Activated CD8-positive, alpha-beta T cell treated with anti-CD3 and anti-CD28 coated beads for 36 hours (primary cell): ENCODE results near the gene HELZ. TPM values are rescaled to one million over a fixed set of nuclear protein-coding genes. Genes with fewer than 3 reads are reported as not detected.

Experiments used
- ATAC-seq: fragments of 200-7000 bp; cut with Tn5 transposase; one replicate; pipeline ENCODE4 v1.10.0; 2021; ENCODE audit warnings: mild to moderate bottlenecking, moderate library complexity
- CTCF ChIA-PET: fragments of 350-600 bp; sonication (Branson Sonifier 250); formaldehyde crosslinking; loops from one replicate; lab custom pipeline; 2021; ENCODE audit warnings: antibody characterized with exemption; lab: Charles Lee
- POLR2A ChIA-PET: fragments of 350-600 bp; sonication (Branson Sonifier 250); formaldehyde crosslinking; loops from one replicate; lab custom pipeline; 2021; ENCODE audit warnings: antibody characterized with exemption; lab: Charles Lee
- DNase-seq: peaks from one replicate; pipeline ENCODE4 v3.0.0-alpha.2; 2020
- H3K27ac Mint-ChIP-seq: one replicate; pipeline ENCODE4 v1.8.0; 2021; ENCODE audit warnings: mild to moderate bottlenecking, mixed read lengths
- H3K27me3 Mint-ChIP-seq: one replicate; pipeline ENCODE4 v1.8.0; 2021; ENCODE audit warnings: mixed read lengths
- H3K36me3 Mint-ChIP-seq: one replicate; pipeline ENCODE4 v1.8.0; 2021; ENCODE audit warnings: low read depth, mixed read lengths
- H3K4me1 Mint-ChIP-seq: one replicate; pipeline ENCODE4 v1.8.0; 2021; ENCODE audit warnings: low read depth, mixed read lengths
- H3K4me3 Mint-ChIP-seq: one replicate; pipeline ENCODE4 v1.8.0; 2021; ENCODE audit warnings: mild to moderate bottlenecking, moderate library complexity, mixed read lengths
- H3K9me3 Mint-ChIP-seq: one replicate; pipeline ENCODE4 v1.8.0; 2021; ENCODE audit warnings: mixed read lengths
- CTCF ChIP-seq: fragments of 200-600 bp; IDR thresholded peaks from one replicate; pipeline ENCODE4 v1.8.0; 2022; ENCODE audit warnings: antibody characterized with exemption, mild to moderate bottlenecking
- intact Hi-C: fragments of 100-400 bp; cut with micrococcal nuclease; formaldehyde crosslinking; loops from one replicate; pipeline ENCODE4 v1.10.0; 2022
- total RNA-seq, 2 experiments: library from RNA; stranded (reverse); gene quantifications; one replicate each; pipeline ENCODE4 v1.2.3, GENCODE V29; 2021

Gene HELZ
- total RNA-seq, 2 experiments from 2014 or later = 74.4 to 74.9 TPM

GRCh38 chr17:67050471-67051154 lies 194.4 kb downstream of the HELZ start:
- no peak overlapping the region for H3K27ac Mint-ChIP-seq
- H3K27me3 Mint-ChIP-seq = no peaks in the 10 kb centered on the region
- intact Hi-C loops = no loop called here
- ATAC-seq (no peak), DNase-seq (no peak)
- H3K4me1 Mint-ChIP-seq = no peaks in the 10 kb centered on the region
- peaks cover 12% of the 10 kb centered on the region for H3K9me3 Mint-ChIP-seq
- peaks cover 7% of the 10 kb centered on the region for H3K36me3 Mint-ChIP-seq
- ChIA-PET POLR2A (no interaction called here), CTCF (interaction anchor here (0.8 kb wide), 1 partner anchor 11 kb away, joined by 3 read pairs; no protein-coding TSS in a partner anchor)
- no peak for TF ChIP-seq CTCF
- H3K4me3 Mint-ChIP-seq = no peak overlapping the region

DNA sequence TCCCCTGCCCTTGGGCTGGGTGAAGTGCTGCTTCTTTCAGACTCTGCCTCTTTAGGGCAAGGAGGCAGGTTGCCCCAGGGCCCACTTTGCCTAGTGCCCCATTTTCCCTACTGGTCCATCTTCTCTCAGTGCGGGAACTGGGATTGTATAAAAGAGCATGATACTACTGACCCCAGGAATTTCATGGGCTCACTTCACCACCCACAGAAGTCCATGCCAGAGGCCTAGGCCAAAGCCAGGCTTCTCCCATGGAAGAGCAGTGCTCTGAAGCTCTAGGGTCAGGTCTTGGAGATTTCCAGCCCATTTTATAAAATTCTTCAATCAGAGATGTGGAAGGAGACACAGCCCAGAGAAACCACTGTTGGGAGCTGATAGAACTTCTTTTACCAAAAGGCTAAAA lies 194.9 kb downstream of the HELZ start:
- intact Hi-C loops = no loop called here
- no peak for DNase-seq
- Mint-ChIP-seq H3K9me3 (peaks cover 12% of the 10 kb centered on the region), H3K36me3 (peaks cover 7% of the 10 kb centered on the region), H3K4me3 (no peak overlapping the region), H3K4me1 (no peaks in the 10 kb centered on the region), H3K27ac (no peak overlapping the region), H3K27me3 (no peaks in the 10 kb centered on the region)
- no peak for TF ChIP-seq CTCF
- ChIA-PET POLR2A (no interaction called here), CTCF (interaction anchor here (0.8 kb wide), 1 partner anchor 10 kb away, joined by 3 read pairs; no protein-coding TSS in a partner anchor)
- no peak for ATAC-seq

DNA sequence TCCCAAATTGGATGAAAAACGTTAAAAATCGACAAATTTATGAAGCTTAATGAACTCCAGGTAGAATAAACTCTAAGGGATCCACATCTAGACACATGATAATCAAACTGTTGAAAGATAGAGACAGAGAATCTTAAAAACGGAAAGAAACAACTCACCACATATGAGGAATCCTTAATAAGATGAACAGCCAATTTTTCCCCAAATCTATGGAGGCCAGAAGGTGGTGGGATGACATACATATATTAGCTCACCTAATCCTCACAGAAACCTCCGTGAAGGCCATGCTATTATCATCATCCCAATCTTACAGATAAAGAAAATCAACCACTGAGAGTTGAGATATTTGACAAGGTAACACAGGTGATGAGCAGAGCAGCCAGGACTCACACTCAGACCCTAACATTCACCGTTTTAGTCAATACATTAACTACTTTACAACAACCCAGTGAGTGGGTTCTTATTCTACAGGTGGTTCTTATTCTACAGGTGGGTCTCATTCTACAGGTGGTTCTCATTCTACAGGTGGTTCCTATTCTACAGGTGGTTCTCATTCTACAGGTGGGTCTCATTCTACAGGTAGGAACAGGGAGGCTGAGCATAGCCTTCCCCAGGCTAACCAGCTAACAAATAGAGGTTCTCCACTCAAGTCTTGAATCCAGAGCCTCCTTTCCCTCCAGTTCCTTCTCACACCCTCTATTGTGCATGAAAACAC lies 195.8 kb downstream of the HELZ start:
- Mint-ChIP-seq H3K9me3 (peaks cover 12% of the 10 kb centered on the region), H3K36me3 (peaks cover 7% of the 10 kb centered on the region), H3K27me3 (no peaks in the 10 kb centered on the region), H3K4me3 (no peak overlapping the region), H3K4me1 (no peaks in the 10 kb centered on the region), H3K27ac (no peak overlapping the region)
- intact Hi-C loops = no loop called here
- POLR2A ChIA-PET = no interaction called here
- TF ChIP-seq CTCF = no peak
- CTCF ChIA-PET = no interaction called here
- ATAC-seq (no peak), DNase-seq (no peak)

DNA sequence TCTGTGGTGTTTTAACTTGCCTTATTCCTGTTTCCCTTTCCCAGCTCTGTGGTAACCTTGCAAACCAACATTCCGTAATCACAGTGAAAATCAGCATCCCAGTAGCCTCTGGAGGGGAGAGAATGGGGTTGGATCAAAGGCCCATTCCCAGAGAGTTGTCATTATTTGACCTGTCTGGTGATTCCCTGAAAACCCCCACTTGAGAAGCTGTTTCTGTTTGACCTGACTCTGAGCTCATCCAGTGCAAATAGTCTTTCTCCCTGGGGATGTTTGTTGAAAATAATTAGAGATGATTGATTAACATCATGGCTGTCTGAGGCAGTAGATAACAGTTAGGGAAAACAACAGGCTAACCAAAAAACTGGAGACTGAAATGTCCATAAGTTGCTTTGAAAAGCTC lies 197.6 kb downstream of the HELZ start:
- no peak overlapping the region for H3K4me3 Mint-ChIP-seq
- intact Hi-C loops = no loop called here
- TF ChIP-seq CTCF = no peak
- H3K27me3 Mint-ChIP-seq = peaks cover 2% of the 10 kb centered on the region
- ChIA-PET CTCF (no interaction called here), POLR2A (no interaction called here)
- peaks cover 7% of the 10 kb centered on the region for H3K36me3 Mint-ChIP-seq
- peaks cover 12% of the 10 kb centered on the region for H3K9me3 Mint-ChIP-seq
- H3K4me1 Mint-ChIP-seq = no peaks in the 10 kb centered on the region
- no peak for DNase-seq
- ATAC-seq = no peak
- H3K27ac Mint-ChIP-seq = no peak overlapping the region

- no peak for TF ChIP-seq CTCF
- no peak for DNase-seq
- Mint-ChIP-seq H3K27ac (no peak overlapping the region), H3K4me3 (no peak overlapping the region), H3K4me1 (no peaks in the 10 kb centered on the region), H3K9me3 (peaks cover 12% of the 10 kb centered on the region), H3K36me3 (peaks cover 7% of the 10 kb centered on the region), H3K27me3 (peaks cover 2% of the 10 kb centered on the region)
- intact Hi-C loops = no loop called here
- ChIA-PET POLR2A (no interaction called here), CTCF (no interaction called here)
- no peak for ATAC-seq
Measured at GRCh38 chr17:67046398-67046797, 198.6 kb downstream of the HELZ start.
